HCT116 (cell line): ENCODE measurements around the gene PRSS53. TPM values are rescaled to one million over a fixed set of nuclear protein-coding genes. Genes with fewer than 3 reads are reported as not detected.

Experiments
- ATAC-seq: fragments of 200-7000 bp; cut with Tn5 transposase; 2 replicates; pipeline ENCODE4 v1.9.1; 2020; ENCODE audit warnings: mild to moderate bottlenecking, moderate library complexity
- BruUV-seq: library from RNA; stranded (reverse); fragments of 400-500 nt; replicated peaks from 2 replicates; lab custom pipeline; 2021; lab: Mats Ljungman, UMichigan
- CTCF ChIA-PET: fragments of 300-600 bp; sonication (Branson Sonifier 250); formaldehyde crosslinking; loops from one replicate; lab custom pipeline; 2021; ENCODE audit warnings: antibody characterized with exemption; lab: Charles Lee
- POLR2A ChIA-PET: fragments of 300-600, 350-600 bp; sonication (Branson Sonifier 250); formaldehyde crosslinking; loops from one replicate; lab custom pipeline; 2021; ENCODE audit warnings: antibody characterized with exemption; lab: Charles Lee
- RAD21 ChIA-PET, 2 experiments: fragments of 300-600 bp; sonication (Branson Sonifier 250); formaldehyde crosslinking; loops; one replicate each; lab custom pipeline; 2023; ENCODE audit warnings: low total read pairs in 2 of 2; ENCODE audit not compliant: uncharacterized antibody in 2 of 2, unreplicated experiment in 2 of 2, low non-redundant PET in 1 of 2; lab: Charles Lee
- DNase-seq: peaks from one replicate; pipeline ENCODE4 v3.0.0-alpha.2; 2010; ENCODE audit warnings: low read depth, low spot score
- H2AFZ ChIP-seq: fragments of 200-600 bp; shearing (Covaris generic), sonication (generic); 2 replicates; pipeline ENCODE4 v1.6.1; 2017; ENCODE audit warnings: low read depth, mixed run types, mixed read lengths, antibody characterized with exemption, low read length; ENCODE audit not compliant: poor library complexity, severe bottlenecking
- H3K27ac ChIP-seq: 2 replicates; pipeline ENCODE4 v1.5.1; 2012; ENCODE audit warnings: low read depth, low read length
- H3K27me3 ChIP-seq: fragments of 200-600 bp; sonication (generic); 2 replicates; pipeline ENCODE4 v1.6.1; 2016; ENCODE audit warnings: mixed run types, low read length, mixed read lengths; ENCODE audit not compliant: insufficient read depth
- H3K36me3 ChIP-seq, 2 experiments: fragments of 200-500 bp in 1 of 2; fragments of 200-600 bp in 1 of 2; sonication (Bioruptor generic) in 1 of 2; sonication (generic) in 1 of 2; 2 replicates each; pipeline versions ENCODE4 v1.5.1 to v1.6.1; 2014 to 2016; ENCODE audit warnings: low read length in 2 of 2, inconsistent platforms in 1 of 2, mixed read lengths in 1 of 2, mixed run types in 1 of 2; ENCODE audit not compliant: insufficient read depth in 2 of 2, control insufficient read depth in 1 of 2
- H3K4me1 ChIP-seq, 2 experiments: fragments of 200-600 bp in 1 of 2; sonication (generic) in 1 of 2; 2 replicates each; pipeline versions ENCODE4 v1.5.1 to v1.6.1; 2012 to 2017; ENCODE audit warnings: low read length in 2 of 2, inconsistent platforms in 1 of 2, mild to moderate bottlenecking in 1 of 2, mixed read lengths in 1 of 2, mixed run types in 1 of 2, moderate library complexity in 1 of 2; ENCODE audit not compliant: insufficient read depth in 2 of 2, control insufficient read depth in 1 of 2
- H3K4me2 ChIP-seq: fragments of 200-600 bp; sonication (generic); 2 replicates; pipeline ENCODE4 v1.6.1; 2017; ENCODE audit warnings: mixed run types, low read length, mixed read lengths
- H3K4me3 ChIP-seq, 2 experiments: fragments of 200-600 bp in 1 of 2; sonication (generic) in 1 of 2; replicated peaks in 1 of 2; 2 replicates each; pipeline ENCODE4 v1.5.1; 2011 to 2016; ENCODE audit warnings: low read length in 2 of 2, control low read depth in 1 of 2, low read depth in 1 of 2, mild to moderate bottlenecking in 1 of 2, mixed read lengths in 1 of 2, mixed run types in 1 of 2
- H3K79me2 ChIP-seq: fragments of 200-600 bp; sonication (generic); 2 replicates; pipeline ENCODE4 v1.6.1; 2017; ENCODE audit warnings: mild to moderate bottlenecking, mixed run types, low read length, moderate library complexity, mixed read lengths; ENCODE audit not compliant: insufficient read depth
- H3K9ac ChIP-seq: fragments of 200-600 bp; sonication (generic); 2 replicates; pipeline ENCODE4 v1.6.1; 2016; ENCODE audit warnings: low read length, mixed read lengths
- H3K9me2 ChIP-seq: fragments of 200-600 bp; sonication (generic), shearing (Covaris generic); 2 replicates; pipeline ENCODE4 v1.6.1; 2017; ENCODE audit warnings: mixed run types, mild to moderate bottlenecking, moderate library complexity; ENCODE audit not compliant: insufficient read depth
- H3K9me3 ChIP-seq, 2 experiments: fragments of 200-500 bp in 1 of 2; fragments of 200-600 bp in 1 of 2; sonication (Bioruptor generic) in 1 of 2; sonication (generic) in 1 of 2; 2 replicates each; pipeline ENCODE4 v1.6.1; 2014 to 2017; ENCODE audit warnings: low read length in 2 of 2, mixed read lengths in 2 of 2, inconsistent platforms in 1 of 2, low read depth in 1 of 2, mild to moderate bottlenecking in 1 of 2, mixed run types in 1 of 2, moderate library complexity in 1 of 2; ENCODE audit not compliant: control insufficient read depth in 1 of 2, insufficient read depth in 1 of 2
- H4K20me1 ChIP-seq: fragments of 200-600 bp; sonication (generic), shearing (Covaris generic); 2 replicates; pipeline ENCODE4 v1.6.1; 2017; ENCODE audit warnings: mixed run types, mild to moderate bottlenecking, moderate library complexity; ENCODE audit not compliant: insufficient read depth
- CBX3 ChIP-seq: IDR thresholded peaks from 2 replicates; pipeline ENCODE4 v1.6.1; 2012; ENCODE audit warnings: low read depth
- EZH2 ChIP-seq: fragments of 200-600 bp; sonication (generic); IDR thresholded peaks from 2 replicates; pipeline ENCODE4 v1.6.1; 2017; ENCODE audit warnings: antibody characterized with exemption, mixed run types
- FOSL1 ChIP-seq: IDR thresholded peaks from 2 replicates; pipeline ENCODE4 v1.6.1; 2012; ENCODE audit warnings: low read depth
- SIN3A ChIP-seq: IDR thresholded peaks from 2 replicates; pipeline ENCODE4 v1.6.1; 2012; ENCODE audit warnings: low read depth
- ZBTB33 ChIP-seq: IDR thresholded peaks from 2 replicates; pipeline ENCODE4 v1.6.1; 2011; ENCODE audit warnings: mild to moderate bottlenecking, low read length, moderate library complexity; ENCODE audit not compliant: insufficient replicate concordance; ENCODE audit errors: extremely low read depth
- intact Hi-C: fragments of 100-400 bp; cut with micrococcal nuclease; formaldehyde crosslinking; loops from 2 replicates; pipeline ENCODE4 v1.10.0; 2022
- total RNA-seq: library from RNA; stranded (reverse); gene quantifications from one replicate; pipeline ENCODE4 v1.2.1, GENCODE V29; 2021; ENCODE audit not compliant: unreplicated experiment

The PRSS53 gene
- total RNA-seq, 1 experiment from 2014 or later: 11.6 TPM

GRCh38 chr16:31078597-31079341 lies 10.0 kb downstream of the PRSS53 start:
- Histone ChIP-seq H3K9ac (no peak overlapping the region), H3K79me2 (peaks cover 38% of the 10 kb centered on the region), H3K4me2 (no peak overlapping the region), H3K9me3 (no peaks in the 10 kb centered on the region), H3K36me3 (peaks cover 19 to 42% of the 10 kb centered on the region in 2 experiments), H3K4me1 (peaks cover 3 to 19% of the 10 kb centered on the region in 2 experiments; a peak in 2 of 4 replicates), H4K20me1 (no peaks in the 10 kb centered on the region), H3K4me3 (no peak overlapping the region), H2AFZ (no peak overlapping the region), H3K27me3 (no peaks in the 10 kb centered on the region), H3K9me2 (no peaks in the 10 kb centered on the region), H3K27ac (no peak overlapping the region)
- no peak for DNase-seq
- no peak for ATAC-seq
- ChIA-PET CTCF (no interaction called here), POLR2A (no interaction called here), RAD21 (no interaction called here)
- no peak for TF ChIP-seq SIN3A
- TF ChIP-seq EZH2: no peak
- TF ChIP-seq ZBTB33: no peak
- no peak for TF ChIP-seq FOSL1
- TF ChIP-seq CBX3: no peak
- BruUV-seq: no TSS peak
- intact Hi-C loops: loop anchor here (10.0 kb wide), 1 partner anchor 376 kb away; the partner anchor contains the start of gene ARMC5
